Activated B cell treated with CpG ODN at 0.5 μM for 24 hours (primary cell): ENCODE results near the gene TUBB4B. TPM values are rescaled to one million over a fixed set of nuclear protein-coding genes. Genes with fewer than 3 reads are reported as not detected.

Experiments used
- ATAC-seq: fragments of 200-7000 bp; cut with Tn5 transposase; one replicate; pipeline ENCODE4 v1.10.0; 2021; ENCODE audit warnings: low read depth, mild to moderate bottlenecking, moderate library complexity
- CTCF ChIA-PET: fragments of 350-600 bp; sonication (Branson Sonifier 250); formaldehyde crosslinking; loops from one replicate; lab custom pipeline; 2021; ENCODE audit warnings: antibody characterized with exemption; lab: Charles Lee
- POLR2A ChIA-PET: fragments of 350-600 bp; sonication (Branson Sonifier 250); formaldehyde crosslinking; loops from one replicate; lab custom pipeline; 2021; ENCODE audit warnings: antibody characterized with exemption; lab: Charles Lee
- DNase-seq: peaks from one replicate; pipeline ENCODE4 v3.0.0; 2022
- H3K27ac Mint-ChIP-seq: one replicate; pipeline ENCODE4 v1.8.0; 2020; ENCODE audit warnings: mixed read lengths
- H3K27me3 Mint-ChIP-seq: one replicate; pipeline ENCODE4 v1.8.0; 2021; ENCODE audit warnings: mixed read lengths
- H3K36me3 Mint-ChIP-seq: one replicate; pipeline ENCODE4 v1.8.0; 2021; ENCODE audit warnings: low read depth, mixed read lengths
- H3K4me1 Mint-ChIP-seq: one replicate; pipeline ENCODE4 v1.8.0; 2021; ENCODE audit warnings: mixed read lengths
- H3K4me3 Mint-ChIP-seq: one replicate; pipeline ENCODE4 v1.8.0; 2020; ENCODE audit warnings: mild to moderate bottlenecking, mixed read lengths
- H3K9me3 Mint-ChIP-seq: one replicate; pipeline ENCODE4 v1.8.0; 2020; ENCODE audit warnings: mixed read lengths
- CTCF ChIP-seq: fragments of 200-600 bp; IDR thresholded peaks from one replicate; pipeline ENCODE4 v1.8.0; 2022; ENCODE audit warnings: antibody characterized with exemption, mild to moderate bottlenecking
- intact Hi-C: fragments of 100-400 bp; cut with micrococcal nuclease; formaldehyde crosslinking; loops from one replicate; pipeline ENCODE4 v1.15.1; 2024
- total RNA-seq: library from RNA; stranded (reverse); gene quantifications from 2 replicates; pipeline ENCODE4 v1.2.3, GENCODE V29; 2022

TUBB4B gene
- total RNA-seq, 1 donor from 2014 or later: 182 TPM

GRCh38 chr9:137250329-137251193 is 9.5 kb downstream of the TUBB4B start:
- ChIA-PET CTCF (no interaction called here), POLR2A (interaction anchor here (0.6 to 8.5 kb wide), 2 partner anchors 9 to 472 kb away, joined by 10 to 160 read pairs; partner anchors contain the start of gene TUBB4B)
- Mint-ChIP-seq H3K4me3 (no peak overlapping the region), H3K4me1 (peaks cover 7% of the 10 kb centered on the region), H3K27ac (no peak overlapping the region), H3K27me3 (no peaks in the 10 kb centered on the region), H3K9me3 (no peaks in the 10 kb centered on the region), H3K36me3 (peaks cover under 1% of the 10 kb centered on the region)
- ATAC-seq: no peak
- DNase-seq: no peak
- TF ChIP-seq CTCF: no peak
- intact Hi-C loops: no loop called here

- H3K4me3 Mint-ChIP-seq: no peak within 1 kb of the TSS
- H3K9me3 Mint-ChIP-seq: no peaks in the 10 kb centered on the region
- H3K27ac Mint-ChIP-seq: no peak within 1 kb of the TSS
- peaks cover 8% of the 10 kb centered on the region for H3K4me1 Mint-ChIP-seq
- CTCF ChIA-PET: no interaction called here
- TF ChIP-seq CTCF: no peak
- ATAC-seq: no peak
- no peaks in the 10 kb centered on the region for H3K27me3 Mint-ChIP-seq
- intact Hi-C loops: no loop called here
- peaks cover 3% of the 10 kb centered on the region for H3K36me3 Mint-ChIP-seq
- POLR2A ChIA-PET: interaction anchor here (0.6 to 8.5 kb wide), 2 partner anchors 9 to 473 kb away, joined by 10 to 160 read pairs; partner anchors contain the start of gene TUBB4B
- DNase-seq: no peak
These were observed 10.0 kb downstream of the TUBB4B start, which contains the start of gene STPG3 for GRCh38 chr9:137251194-137251461. STPG3 (plus strand) TSS chr9:137251286; CDS start chr9:137251287, 1 bp downstream.

- POLR2A ChIA-PET: interaction anchor here (8.5 kb wide), 1 partner anchor 10 kb away, joined by 160 read pairs; the partner anchor contains the start of gene TUBB4B
- Mint-ChIP-seq H3K27ac (no peak overlapping the region), H3K9me3 (no peaks in the 10 kb centered on the region), H3K36me3 (peaks cover 4% of the 10 kb centered on the region), H3K27me3 (no peaks in the 10 kb centered on the region), H3K4me1 (peaks cover 14% of the 10 kb centered on the region), H3K4me3 (no peak overlapping the region)
- DNase-seq (no peak), ATAC-seq (no peak)
- TF ChIP-seq CTCF: no peak
- CTCF ChIA-PET: no interaction called here
- intact Hi-C loops: no loop called here
These were observed 10.6 kb downstream of the TUBB4B start for GRCh38 chr9:137251490-137252268.

GRCh38 chr9:137252555-137253506 is 11.7 kb downstream of the TUBB4B start:
- ChIA-PET POLR2A (interaction anchor here (0.6 to 8.5 kb wide), 2 partner anchors 11 to 15 kb away, joined by 3 to 160 read pairs; partner anchors contain the start of gene TUBB4B), CTCF (interaction anchor here (0.7 kb wide), 1 partner anchor 10 kb away, joined by 3 read pairs; no protein-coding TSS in a partner anchor)
- Mint-ChIP-seq H3K4me1 (peaks cover 19% of the 10 kb centered on the region), H3K27ac (no peak overlapping the region), H3K36me3 (peaks cover 9% of the 10 kb centered on the region), H3K27me3 (no peaks in the 10 kb centered on the region), H3K4me3 (no peak overlapping the region), H3K9me3 (no peaks in the 10 kb centered on the region)
- TF ChIP-seq CTCF: no peak
- ATAC-seq (no peak), DNase-seq (no peak)
- intact Hi-C loops: no loop called here
